ENCODE measurements around the gene WEE2. TPM values are rescaled to one million over a fixed set of nuclear protein-coding genes. Genes with fewer than 3 reads are reported as not detected.
A peak's percentile ranks its signal among the peaks of the same experiment; 100 is the strongest.

Gene WEE2
- total and polyA plus RNA-seq, 9 of the 15 experiments (the other 6 are each of a cell fraction or from before 2014, with no cell fraction given), result not detected

- no peak for TF ChIP-seq SMAD4 (CRISPR knock-in tag; conservative IDR thresholded peaks at IDR 0.05)
- TF ChIP-seq CGGBP1 (CRISPR knock-in tag; IDR thresholded peaks at IDR 0.05), result no peak
- no peak for TF ChIP-seq ELK3 (CRISPR knock-in tag; IDR thresholded peaks at IDR 0.05)
- no peak for TF ChIP-seq BRCA1 (IDR thresholded peaks at IDR 0.05)
- no peak for TF ChIP-seq BRCA1 (CRISPR knock-in tag; IDR thresholded peaks at IDR 0.05)
- peak; percentile 82 for TF ChIP-seq GTF2E2 (tag; IDR thresholded peaks at IDR 0.05)
- no peak for TF ChIP-seq USF1 (CRISPR knock-in tag; IDR thresholded peaks at IDR 0.05)
- TF ChIP-seq MGA (IDR thresholded peaks at IDR 0.05), result no peak
- TF ChIP-seq JUNB (CRISPR knock-in tag; conservative IDR thresholded peaks at IDR 0.05), result no peak
Observed at GRCh38 chr7:141738592-141739013, 30.4 kb downstream of the WEE2 start (continued).

Measured in K562 (cell line).